Lower lobe of right lung (tissue), 2 donors: ENCODE data around the gene UBA5. TPM values are rescaled to one million over a fixed set of nuclear protein-coding genes. Genes with fewer than 3 reads are reported as not detected.

Experiments used
- ATAC-seq, 2 donors: fragments of 200-7000 bp; cut with Tn5 transposase; one replicate each; pipeline ENCODE4 v1.9.1; 2020 to 2022; ENCODE audit warnings: mild to moderate bottlenecking in 2 of 2, moderate library complexity in 2 of 2
- DNase-seq: peaks from one replicate; pipeline ENCODE4 v3.0.0-alpha.2; 2020
- H3K27ac ChIP-seq: fragments of 200-600 bp; one replicate; pipeline ENCODE4 v1.8.0; 2022
- H3K27me3 ChIP-seq: fragments of 200-600 bp; one replicate; pipeline ENCODE4 v1.8.0; 2022; ENCODE audit warnings: low read depth
- H3K36me3 ChIP-seq: fragments of 200-600 bp; one replicate; pipeline ENCODE4 v1.8.0; 2022; ENCODE audit warnings: mild to moderate bottlenecking
- H3K4me1 ChIP-seq: fragments of 200-600 bp; one replicate; pipeline ENCODE4 v1.8.0; 2022
- H3K4me3 ChIP-seq: fragments of 200-600 bp; one replicate; pipeline ENCODE4 v1.8.0; 2022; ENCODE audit warnings: mild to moderate bottlenecking
- H3K9me3 ChIP-seq: fragments of 200-600 bp; one replicate; pipeline ENCODE4 v1.8.0; 2022
- CTCF ChIP-seq: fragments of 200-600 bp; IDR thresholded peaks from one replicate; pipeline ENCODE4 v1.8.0; 2022; ENCODE audit warnings: antibody characterized with exemption, mild to moderate bottlenecking
- intact Hi-C: fragments of 100-400 bp; cut with DNase I; formaldehyde crosslinking; loops from one replicate; pipeline ENCODE4 v1.11.0; 2022
- total RNA-seq: library from RNA; stranded (reverse); fragmentation: NEBNext Ultra II Directional; extraction: Animal tissue kit (Norgen Biotek cat#: 25700); gene quantifications from one replicate; pipeline ENCODE4 v1.2.1, GENCODE V29; 2021
- donor health status: DM: no; HTN: yes; CAD: no; lungs with severe emphysema.

The UBA5 gene
- total RNA-seq, 1 donor from 2014 or later: 27.2 TPM

- no peaks in the 10 kb centered on the region for H3K4me1 ChIP-seq
- no peak for TF ChIP-seq CTCF
- H3K36me3 ChIP-seq: peaks cover 23% of the 10 kb centered on the region
- no peaks in the 10 kb centered on the region for H3K9me3 ChIP-seq
- ATAC-seq (no peak), DNase-seq (no peak)
- no peak overlapping the region for H3K27ac ChIP-seq
- no peaks in the 10 kb centered on the region for H3K27me3 ChIP-seq
- no peak overlapping the region for H3K4me3 ChIP-seq
- intact Hi-C loops: no loop called here
Measured at GRCh38 chr3:132622761-132623160, 37.4 kb upstream of the UBA5 start.

GRCh38 chr3:132623646-132624045, 36.5 kb upstream of the UBA5 start:
- Histone ChIP-seq H3K4me3 (no peak overlapping the region), H3K36me3 (peaks cover 29% of the 10 kb centered on the region), H3K9me3 (no peaks in the 10 kb centered on the region), H3K4me1 (no peaks in the 10 kb centered on the region), H3K27me3 (no peaks in the 10 kb centered on the region), H3K27ac (no peak overlapping the region)
- intact Hi-C loops: no loop called here
- TF ChIP-seq CTCF: no peak
- no peak for DNase-seq
- ATAC-seq: no peak

GRCh38 chr3:132624790-132625189, 35.3 kb upstream of the UBA5 start:
- Histone ChIP-seq H3K4me3 (no peak overlapping the region), H3K27me3 (no peaks in the 10 kb centered on the region), H3K4me1 (no peaks in the 10 kb centered on the region), H3K9me3 (no peaks in the 10 kb centered on the region), H3K36me3 (peaks cover 29% of the 10 kb centered on the region), H3K27ac (no peak overlapping the region)
- intact Hi-C loops: no loop called here
- no peak for TF ChIP-seq CTCF
- no peak for ATAC-seq
- no peak for DNase-seq

- Histone ChIP-seq H3K27me3 (no peaks in the 10 kb centered on the region), H3K9me3 (no peaks in the 10 kb centered on the region), H3K27ac (no peak overlapping the region), H3K36me3 (peaks cover 29% of the 10 kb centered on the region), H3K4me3 (no peak overlapping the region), H3K4me1 (no peaks in the 10 kb centered on the region)
- ATAC-seq (no peak), DNase-seq (no peak)
- intact Hi-C loops: no loop called here
- no peak for TF ChIP-seq CTCF
Measured at GRCh38 chr3:132625613-132626012, 34.5 kb upstream of the UBA5 start.

GRCh38 chr3:132626955-132627354, 33.2 kb upstream of the UBA5 start:
- H3K27me3 ChIP-seq: no peaks in the 10 kb centered on the region
- ATAC-seq (no peak), DNase-seq (no peak)
- intact Hi-C loops: no loop called here
- H3K27ac ChIP-seq: no peak overlapping the region
- no peak for TF ChIP-seq CTCF
- no peak overlapping the region for H3K4me3 ChIP-seq
- H3K9me3 ChIP-seq: no peaks in the 10 kb centered on the region
- no peaks in the 10 kb centered on the region for H3K4me1 ChIP-seq
- peaks cover 29% of the 10 kb centered on the region for H3K36me3 ChIP-seq

GRCh38 chr3:132628157-132628556, 32.0 kb upstream of the UBA5 start:
- ATAC-seq: no peak
- intact Hi-C loops: no loop called here
- H3K4me3 ChIP-seq: no peak overlapping the region

More at GRCh38 chr3:132628157-132628556, 32.0 kb upstream of the UBA5 start:
- no peak for TF ChIP-seq CTCF
- H3K9me3 ChIP-seq: no peaks in the 10 kb centered on the region
- no peaks in the 10 kb centered on the region for H3K27me3 ChIP-seq
- no peak for DNase-seq
- H3K27ac ChIP-seq: no peak overlapping the region
- H3K4me1 ChIP-seq: no peaks in the 10 kb centered on the region
- H3K36me3 ChIP-seq: peaks cover 29% of the 10 kb centered on the region
